HepG2 (cell line): ENCODE measurements around the gene ZC3H13. TPM values are rescaled to one million over a fixed set of nuclear protein-coding genes. Genes with fewer than 3 reads are reported as not detected.

Experiments
- ATAC-seq: fragments of 200-7000 bp; cut with Tn5 transposase; 3 replicates; pipeline ENCODE4 v1.9.1; 2020; ENCODE audit warnings: mild to moderate bottlenecking, moderate library complexity
- BruUV-seq: library from RNA; stranded (reverse); fragments of 400-500 nt; replicated peaks from 2 replicates; lab custom pipeline; 2021; lab: Mats Ljungman, UMichigan
- CTCF ChIA-PET: fragments of 300-600 bp; formaldehyde crosslinking; extraction: SDS; loops from one replicate; lab custom pipeline; 2021; ENCODE audit warnings: low total read pairs, inconsistent platforms, low intra/inter-chr PET ratio; lab: Yijun Ruan, JAX
- POLR2A ChIA-PET: fragments of 350-600 bp; sonication (Branson Sonifier 250); formaldehyde crosslinking; loops from one replicate; lab custom pipeline; 2020; ENCODE audit warnings: antibody characterized with exemption, inconsistent platforms; lab: Yijun Ruan, JAX
- DNase-seq: peaks from one replicate; pipeline ENCODE4 v3.0.0-alpha.2; 2015; ENCODE audit warnings: low spot score
- FAIRE-seq: peaks from 3 replicates; lab custom pipeline; 2011; peaks lifted over from hg19 to GRCh38; lab: Jason Lieb, UNC
- H2AFZ ChIP-seq: one replicate; pipeline ENCODE4 v1.6.1; 2011; ENCODE audit warnings: low read length, inconsistent platforms
- H3K27ac ChIP-seq: fragments of 300-600 bp; 3 replicates; pipeline ENCODE4 v1.8.0; 2011; ENCODE audit warnings: mixed run types, mild to moderate bottlenecking, mixed read lengths, low read length, inconsistent platforms; ENCODE audit not compliant: insufficient read depth; ENCODE audit errors: extremely low read length
- H3K27me3 ChIP-seq, 2 experiments: fragments of 200-600 bp in 1 of 2; 2 replicates in 1 of 2; 3 replicates in 1 of 2; pipeline versions ENCODE4 v1.6.0 to v1.8.0; 2011; ENCODE audit warnings: low read length in 2 of 2, mild to moderate bottlenecking in 2 of 2, moderate library complexity in 2 of 2, inconsistent platforms in 1 of 2; ENCODE audit not compliant: insufficient read depth in 2 of 2, control insufficient read depth in 1 of 2
- H3K36me3 ChIP-seq, 2 experiments: fragments of 200-600 bp in 1 of 2; replicated peaks in 1 of 2; 2 replicates in 1 of 2; 3 replicates in 1 of 2; pipeline versions ENCODE4 v1.5.1 to v1.8.0; 2011; ENCODE audit warnings: low read length in 2 of 2, inconsistent platforms in 1 of 2; ENCODE audit not compliant: insufficient read depth in 2 of 2, control insufficient read depth in 1 of 2
- H3K4me1 ChIP-seq: 2 replicates; pipeline ENCODE4 v1.5.1; 2012; ENCODE audit warnings: low read length, inconsistent platforms; ENCODE audit not compliant: insufficient read depth
- H3K4me2 ChIP-seq: 2 replicates; pipeline ENCODE4 v1.6.0; 2011; ENCODE audit warnings: low read depth, low read length, inconsistent platforms
- H3K4me3 ChIP-seq, 3 experiments: fragments of 200-600 bp in 1 of 3; sonication (generic), shearing (Covaris generic) in 1 of 3; replicated peaks in 1 of 3; 2 replicates each; pipeline ENCODE4 v1.5.1; 2011 to 2016; ENCODE audit warnings: low read length in 3 of 3, inconsistent platforms in 2 of 3, low read depth in 2 of 3, mild to moderate bottlenecking in 2 of 3, control low read depth in 1 of 3, mixed read lengths in 1 of 3; ENCODE audit not compliant: insufficient read depth in 1 of 3
- H3K79me2 ChIP-seq: one replicate; pipeline ENCODE4 v1.6.1; 2011; ENCODE audit warnings: low read length, inconsistent platforms; ENCODE audit not compliant: insufficient read depth
- H3K9ac ChIP-seq: 2 replicates; pipeline ENCODE4 v1.6.0; 2011; ENCODE audit warnings: mild to moderate bottlenecking, low read depth, low read length, inconsistent platforms; ENCODE audit not compliant: insufficient read depth
- H3K9me3 ChIP-seq: 2 replicates; pipeline ENCODE4 v1.5.1; 2012; ENCODE audit warnings: mild to moderate bottlenecking, low read length
- H4K20me1 ChIP-seq: 2 replicates; pipeline ENCODE4 v1.6.0; 2011; ENCODE audit warnings: inconsistent platforms, mild to moderate bottlenecking, low read length, moderate library complexity; ENCODE audit not compliant: insufficient read depth
- LCORL ChIP-seq, 2 experiments: fragments of 450-650 bp in 1 of 2; sonication (generic) in 1 of 2; formaldehyde crosslinking in 1 of 2; IDR thresholded peaks; 2 replicates each; pipeline versions ENCODE4 v1.5.0 to v1.6.1; 2017 to 2020; ENCODE audit warnings: antibody characterized with exemption in 1 of 2, missing genetic modification reagents in 1 of 2
- POLR2AphosphoS5 ChIP-seq: IDR thresholded peaks from 2 replicates; pipeline ENCODE4 v1.6.1; 2012; ENCODE audit warnings: low read depth, low read length
- SALL1 ChIP-seq: sonication (generic); formaldehyde crosslinking; IDR thresholded peaks from 2 replicates; pipeline ENCODE4 v1.8.0; 2022; ENCODE audit warnings: mild to moderate bottlenecking, missing genetic modification reagents
- TBX2 ChIP-seq: sonication (generic); formaldehyde crosslinking; IDR thresholded peaks from 2 replicates; pipeline ENCODE4 v1.5.0; 2020; ENCODE audit warnings: missing genetic modification reagents, mild to moderate bottlenecking, borderline replicate concordance
- ZNF121 ChIP-seq: sonication (generic); formaldehyde crosslinking; IDR thresholded peaks from 2 replicates; pipeline ENCODE4 v1.5.0; 2020; ENCODE audit warnings: mild to moderate bottlenecking, missing genetic modification reagents
- ZNF546 ChIP-seq: sonication (generic); formaldehyde crosslinking; conservative IDR thresholded peaks from 2 replicates; pipeline ENCODE4 v1.8.1; 2023; ENCODE audit warnings: mild to moderate bottlenecking, missing genetic modification reagents
- WGBS: methylation state at CpG from one replicate; pipeline ENCODE4 v1.1.6; 2017; ENCODE audit warnings: low lambda C conversion rate; 5-methylcytosine and 5-hydroxymethylcytosine counted together
- in situ Hi-C: cut with HindIII; loops from 2 replicates; pipeline ENCODE4 v1.10.0; 2017; ENCODE audit warnings: low pct_unique_long_range_greater_than_20kb; ENCODE audit not compliant: extremely low pct_ligation_motif_present
- intact Hi-C: fragments of 100-400 bp; cut with micrococcal nuclease; formaldehyde crosslinking; loops from one replicate; pipeline ENCODE4 v1.10.0; 2022; ENCODE audit not compliant: unreplicated experiment
- polyA plus RNA-seq, 8 experiments: library from polyadenylated mRNA; depleted of rRNA in 3 of 8; stranded (reverse) in 7 of 8; unstranded in 1 of 8; fragments of >200 nt; fragmentation: Illumina TruSeq in 4 of 8; extraction: Trizol in 4 of 8; gene quantifications; 2 replicates each; pipeline versions ENCODE4 v1.2.1 to v1.2.3, GENCODE V29; 2011 to 2016; ENCODE audit warnings: low read depth in 4 of 8, missing spikeins in 1 of 8, mixed read lengths in 1 of 8; ENCODE audit not compliant: insufficient read depth in 1 of 8
- total RNA-seq, 5 experiments: library from RNA; depleted of rRNA; stranded (reverse); fragments of >200 nt; fragmentation: Illumina TruSeq; extraction: Trizol; gene quantifications; 2 replicates each; pipeline ENCODE4 v1.2.3, GENCODE V29; 2016; ENCODE audit warnings: low read depth in 1 of 5
- TF ChIP-seq, protein P1 (sequence below): sonication (generic); formaldehyde crosslinking; IDR thresholded peaks from 2 replicates; pipeline ENCODE4 v1.4.0; 2020; ENCODE audit warnings: missing genetic modification reagents
- TF ChIP-seq, protein P2 (sequence below): IDR thresholded peaks from 2 replicates; pipeline ENCODE4 v1.6.1; 2016

Gene ZC3H13
- total and polyA plus RNA-seq, 2 of the 13 experiments (the other 11 are each of a cell fraction or from before 2014, with no cell fraction given), result 2.7 to 23.5 TPM

DNA sequence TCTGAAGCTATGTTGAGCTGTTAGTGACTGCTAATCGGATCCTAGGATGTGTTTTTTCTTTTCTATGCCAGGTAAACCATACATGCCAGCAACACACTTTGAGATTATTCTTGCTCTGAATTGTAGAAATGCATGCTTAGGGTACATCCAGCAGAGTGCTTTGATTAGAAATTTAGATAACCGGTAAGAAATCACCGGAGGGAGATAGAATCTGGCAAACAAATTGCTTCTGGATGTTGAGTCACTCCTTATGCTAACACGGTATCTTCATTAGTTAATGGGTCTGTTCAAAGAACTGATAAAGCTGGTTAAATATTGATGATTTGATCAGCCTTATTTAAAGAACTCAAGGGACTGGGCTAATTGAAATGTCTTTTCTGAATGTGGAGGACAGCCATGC lies 115.9 kb downstream of the ZC3H13 start:
- no peak overlapping the region for H3K27ac ChIP-seq
- intact Hi-C loops (no loop called here), in situ Hi-C loops (no loop called here)
- no peak for DNase-seq
- no TSS peak for BruUV-seq
- TF ChIP-seq SALL1 (CRISPR knock-in tag), result no peak
- TF ChIP-seq, protein P1, sequence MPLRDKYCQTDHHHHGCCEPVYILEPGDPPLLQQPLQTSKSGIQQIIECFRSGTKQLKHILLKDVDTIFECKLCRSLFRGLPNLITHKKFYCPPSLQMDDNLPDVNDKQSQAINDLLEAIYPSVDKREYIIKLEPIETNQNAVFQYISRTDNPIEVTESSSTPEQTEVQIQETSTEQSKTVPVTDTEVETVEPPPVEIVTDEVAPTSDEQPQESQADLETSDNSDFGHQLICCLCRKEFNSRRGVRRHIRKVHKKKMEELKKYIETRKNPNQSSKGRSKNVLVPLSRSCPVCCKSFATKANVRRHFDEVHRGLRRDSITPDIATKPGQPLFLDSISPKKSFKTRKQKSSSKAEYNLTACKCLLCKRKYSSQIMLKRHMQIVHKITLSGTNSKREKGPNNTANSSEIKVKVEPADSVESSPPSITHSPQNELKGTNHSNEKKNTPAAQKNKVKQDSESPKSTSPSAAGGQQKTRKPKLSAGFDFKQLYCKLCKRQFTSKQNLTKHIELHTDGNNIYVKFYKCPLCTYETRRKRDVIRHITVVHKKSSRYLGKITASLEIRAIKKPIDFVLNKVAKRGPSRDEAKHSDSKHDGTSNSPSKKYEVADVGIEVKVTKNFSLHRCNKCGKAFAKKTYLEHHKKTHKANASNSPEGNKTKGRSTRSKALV (CRISPR knock-in tag), result no peak
- H3K79me2 ChIP-seq, result no peaks in the 10 kb centered on the region
- H3K36me3 ChIP-seq, result no peaks in the 10 kb centered on the region
- no peak for FAIRE-seq
- H3K9ac ChIP-seq, result no peak overlapping the region
- H3K4me2 ChIP-seq, result no peak overlapping the region
- H3K4me1 ChIP-seq, result peaks cover 7% of the 10 kb centered on the region; the same call in 1 of the 2 replicates
- no peak overlapping the region for H2AFZ ChIP-seq
- POLR2A ChIA-PET, result no interaction called here
- CTCF ChIA-PET, result no interaction called here
- no peak for ATAC-seq
- H3K9me3 ChIP-seq, result no peaks in the 10 kb centered on the region
- H3K27me3 ChIP-seq, result peaks cover 0 to 31% of the 10 kb centered on the region in 2 experiments; a peak in 2 of 5 replicates
- 9% methylated on average over 4 of the region's 4 CpGs for WGBS
- H4K20me1 ChIP-seq, result no peaks in the 10 kb centered on the region
- H3K4me3 ChIP-seq, result no peak overlapping the region

DNA sequence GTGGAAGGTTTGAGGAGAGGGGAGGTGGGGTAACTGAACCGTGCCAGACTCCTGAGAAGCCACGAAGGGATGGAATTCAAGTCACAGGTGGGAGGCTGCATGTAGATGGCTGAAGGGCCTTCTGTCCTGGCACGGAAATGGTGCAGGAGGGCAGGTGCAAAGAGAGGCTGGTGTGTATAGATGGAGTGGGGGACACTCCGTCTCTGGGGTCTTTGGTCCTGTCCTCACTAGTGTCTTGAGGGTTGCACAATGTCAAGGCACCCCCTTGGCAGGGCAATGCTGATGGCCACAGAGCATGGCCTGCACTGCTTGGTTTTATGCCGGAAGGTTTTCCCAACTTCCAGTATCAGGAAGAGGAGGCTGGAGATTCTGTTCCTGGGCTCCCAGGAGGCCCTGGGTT lies 118.3 kb downstream of the ZC3H13 start:
- WGBS, result 17% methylated on average over 3 of the region's 5 CpGs
- peaks cover 7% of the 10 kb centered on the region; the same call in 1 of the 2 replicates for H3K4me1 ChIP-seq
- in situ Hi-C loops, result no loop called here
- no peak overlapping the region for H2AFZ ChIP-seq
- H3K36me3 ChIP-seq, result no peaks in the 10 kb centered on the region
- CTCF ChIA-PET, result no interaction called here
- ATAC-seq, result no peak
- no peaks in the 10 kb centered on the region for H3K9me3 ChIP-seq
- no TSS peak for BruUV-seq
- peaks cover 0 to 31% of the 10 kb centered on the region in 2 experiments; a peak in 2 of 5 replicates for H3K27me3 ChIP-seq
- H3K27ac ChIP-seq, result no peak overlapping the region
- TF ChIP-seq ZNF121 (no peak), TBX2 (no peak), LCORL (IDR thresholded peaks at IDR 0.05) (no peak), LCORL (CRISPR knock-in tag; IDR thresholded peaks at IDR 0.05) (no peak), POLR2AphosphoS5 (no peak), ZNF546 (CRISPR knock-in tag) (no peak)
- TF ChIP-seq, protein P2, sequence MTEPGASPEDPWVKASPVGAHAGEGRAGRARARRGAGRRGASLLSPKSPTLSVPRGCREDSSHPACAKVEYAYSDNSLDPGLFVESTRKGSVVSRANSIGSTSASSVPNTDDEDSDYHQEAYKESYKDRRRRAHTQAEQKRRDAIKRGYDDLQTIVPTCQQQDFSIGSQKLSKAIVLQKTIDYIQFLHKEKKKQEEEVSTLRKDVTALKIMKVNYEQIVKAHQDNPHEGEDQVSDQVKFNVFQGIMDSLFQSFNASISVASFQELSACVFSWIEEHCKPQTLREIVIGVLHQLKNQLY (CRISPR knock-in tag), result no peak
- TF ChIP-seq, all 625 proteins: peak for 0
- Histone ChIP-seq H3K79me2 (no peaks in the 10 kb centered on the region), H3K4me3 (no peak overlapping the region), H3K9ac (no peak overlapping the region), H4K20me1 (no peaks in the 10 kb centered on the region), H3K4me2 (no peak overlapping the region)
- FAIRE-seq (no peak), DNase-seq (no peak)
- POLR2A ChIA-PET, result no interaction called here
- intact Hi-C loops, result no loop called here
